ENCODE measurements around the gene UNC5A.

UNC5A gene

GRCh38 chr5:176921714-176922113 is 111.4 kb downstream of the UNC5A start:
- no peaks in the 10 kb centered on the region for H3K27me3 ChIP-seq (ENCODE audit: control insufficient read depth in 5 of 5, insufficient read depth in 4 of 5, low read length in 5 of 5)
- H3K9me3 ChIP-seq (ENCODE audit: control insufficient read depth in 5 of 5, low read length in 5 of 5): no peaks in the 10 kb centered on the region
- H3K4me3 ChIP-seq (ENCODE audit: low read depth in 1 of 5, low read length in 5 of 5): no peak overlapping the region
- H3K36me3 ChIP-seq (ENCODE audit: control insufficient read depth in 5 of 5, insufficient read depth in 5 of 5, low read length in 5 of 5): peaks cover 2 to 16% (median 8%) of the 10 kb centered on the region in 5 donors
- H3K9ac ChIP-seq (ENCODE audit: low read length in 5 of 5): no peak overlapping the region
- H3K27ac ChIP-seq (ENCODE audit: low read depth, low read length): no peak overlapping the region
- no peaks in the 10 kb centered on the region for H3K4me1 ChIP-seq (ENCODE audit: control insufficient read depth in 5 of 5, insufficient read depth in 5 of 5, low read length in 5 of 5)

- H3K4me3 ChIP-seq (ENCODE audit: low read depth in 1 of 5, low read length in 5 of 5): no peak overlapping the region
- no peak overlapping the region for H3K9ac ChIP-seq (ENCODE audit: low read length in 5 of 5)
- H3K27me3 ChIP-seq (ENCODE audit: control insufficient read depth in 5 of 5, insufficient read depth in 4 of 5, low read length in 5 of 5): no peaks in the 10 kb centered on the region
- peaks cover 2 to 13% (median 8%) of the 10 kb centered on the region in 5 donors for H3K36me3 ChIP-seq (ENCODE audit: control insufficient read depth in 5 of 5, insufficient read depth in 5 of 5, low read length in 5 of 5)
- no peaks in the 10 kb centered on the region for H3K9me3 ChIP-seq (ENCODE audit: control insufficient read depth in 5 of 5, low read length in 5 of 5)
- H3K4me1 ChIP-seq (ENCODE audit: control insufficient read depth in 5 of 5, insufficient read depth in 5 of 5, low read length in 5 of 5): no peaks in the 10 kb centered on the region
- no peak overlapping the region for H3K27ac ChIP-seq (ENCODE audit: low read depth, low read length)
Measured at GRCh38 chr5:176922817-176923216, 112.5 kb downstream of the UNC5A start.

DNA sequence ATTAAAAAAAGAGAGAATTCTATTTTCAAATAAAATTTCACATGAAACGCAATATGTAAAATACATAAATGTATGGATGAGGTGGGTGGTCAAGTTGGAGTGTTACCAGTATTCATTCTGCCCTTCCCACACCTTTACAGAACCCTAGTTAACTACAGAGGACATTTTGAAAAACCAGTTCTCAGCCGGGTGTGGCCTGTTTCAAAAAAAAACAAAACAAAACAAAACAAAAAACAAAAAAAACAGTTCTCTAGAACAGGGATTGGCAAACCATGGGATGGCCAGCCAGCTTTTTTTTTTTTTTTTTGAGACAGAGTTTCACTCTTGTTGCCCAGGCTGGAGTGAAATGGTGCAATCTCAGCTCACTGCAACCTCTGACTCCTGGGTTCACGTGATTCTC is 117.2 kb downstream of the UNC5A start:
- Histone ChIP-seq H3K36me3 (ENCODE audit: control insufficient read depth in 5 of 5, insufficient read depth in 5 of 5, low read length in 5 of 5) (peaks cover 12 to 24% (median 18%) of the 10 kb centered on the region in 5 donors), H3K27ac (ENCODE audit: low read depth, low read length) (no peak overlapping the region), H3K4me3 (ENCODE audit: low read depth in 1 of 5, low read length in 5 of 5) (no peak overlapping the region), H3K9me3 (ENCODE audit: control insufficient read depth in 5 of 5, low read length in 5 of 5) (no peaks in the 10 kb centered on the region), H3K9ac (ENCODE audit: low read length in 5 of 5) (no peak overlapping the region), H3K4me1 (ENCODE audit: control insufficient read depth in 5 of 5, insufficient read depth in 5 of 5, low read length in 5 of 5) (no peaks in the 10 kb centered on the region), H3K27me3 (ENCODE audit: control insufficient read depth in 5 of 5, insufficient read depth in 4 of 5, low read length in 5 of 5) (no peaks in the 10 kb centered on the region)

DNA sequence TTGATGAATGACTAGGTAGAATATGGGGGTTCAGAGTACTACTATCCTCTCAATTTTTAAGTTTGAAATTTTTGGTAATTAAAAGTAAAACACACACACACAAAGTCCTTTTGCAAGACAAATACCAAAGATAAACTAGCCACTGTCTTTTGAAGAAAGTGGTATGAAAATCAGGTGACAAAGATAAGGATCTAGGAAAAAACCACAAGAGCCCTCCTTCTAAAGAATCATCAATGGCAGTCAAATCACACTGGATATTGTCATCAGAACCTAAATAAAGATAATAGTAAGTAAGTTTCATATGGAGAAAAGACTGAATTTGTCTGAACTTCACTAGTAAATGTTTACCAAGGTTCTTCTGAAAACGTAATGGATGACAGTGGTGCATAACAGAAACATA is 119.3 kb downstream of the UNC5A start:
- Histone ChIP-seq H3K4me3 (ENCODE audit: low read depth in 1 of 5, low read length in 5 of 5) (no peak overlapping the region), H3K27ac (ENCODE audit: low read depth, low read length) (no peak overlapping the region), H3K36me3 (ENCODE audit: control insufficient read depth in 5 of 5, insufficient read depth in 5 of 5, low read length in 5 of 5) (peaks cover 18 to 39% (median 23%) of the 10 kb centered on the region in 5 donors), H3K27me3 (ENCODE audit: control insufficient read depth in 5 of 5, insufficient read depth in 4 of 5, low read length in 5 of 5) (no peaks in the 10 kb centered on the region), H3K4me1 (ENCODE audit: control insufficient read depth in 5 of 5, insufficient read depth in 5 of 5, low read length in 5 of 5) (no peaks in the 10 kb centered on the region), H3K9me3 (ENCODE audit: control insufficient read depth in 5 of 5, low read length in 5 of 5) (no peaks in the 10 kb centered on the region), H3K9ac (ENCODE audit: low read length in 5 of 5) (no peak overlapping the region)
